B cell (primary cell): ENCODE measurements around the gene CRBN. TPM values are rescaled to one million over a fixed set of nuclear protein-coding genes. Genes with fewer than 3 reads are reported as not detected.

Source experiments
- ATAC-seq: fragments of 200-7000 bp; cut with Tn5 transposase; one replicate; pipeline ENCODE4 v1.10.0; 2021; ENCODE audit warnings: low read depth, mild to moderate bottlenecking, moderate number of reproducible peaks, moderate library complexity
- CTCF ChIA-PET: fragments of 350-600 bp; sonication (Branson Sonifier 250); formaldehyde crosslinking; loops from one replicate; lab custom pipeline; 2021; ENCODE audit warnings: antibody characterized with exemption, inconsistent platforms; lab: Charles Lee
- POLR2A ChIA-PET: fragments of 350-600 bp; sonication (Branson Sonifier 250); formaldehyde crosslinking; loops from one replicate; lab custom pipeline; 2021; ENCODE audit warnings: antibody characterized with exemption; lab: Charles Lee
- DNase-seq: peaks from one replicate; pipeline ENCODE4 v3.0.0; 2013
- H2AFZ ChIP-seq: 2 replicates; pipeline ENCODE4 v1.6.1; 2012; ENCODE audit warnings: mild to moderate bottlenecking, low read depth, low read length; ENCODE audit not compliant: insufficient read depth, poor library complexity, severe bottlenecking
- H3K27ac ChIP-seq, 2 donors: 1 replicate in 1 of 2; 2 replicates in 1 of 2; pipeline ENCODE4 v1.5.1; 2012 to 2013; ENCODE audit warnings: low read length in 2 of 2, mild to moderate bottlenecking in 2 of 2, moderate library complexity in 1 of 2
- H3K27me3 ChIP-seq, 4 experiments: fragments of 200-600 bp in 1 of 4; sonication (generic) in 1 of 4; replicated peaks in 1 of 4; 1 replicate in 2 of 4; 2 replicates in 2 of 4; pipeline versions ENCODE4 v1.6.1 to v1.7.0; 2013 to 2016; ENCODE audit warnings: low read length in 3 of 4, mild to moderate bottlenecking in 2 of 4, mixed read lengths in 1 of 4, moderate library complexity in 1 of 4; ENCODE audit not compliant: insufficient read depth in 4 of 4, control insufficient read depth in 3 of 4; ENCODE audit errors: control extremely low read depth in 1 of 4
- H3K36me3 ChIP-seq, 2 experiments: replicated peaks in 1 of 2; 1 replicate in 1 of 2; 2 replicates in 1 of 2; pipeline versions ENCODE4 v1.6.1 to v1.7.1; 2013; ENCODE audit warnings: low read length in 1 of 2; ENCODE audit not compliant: insufficient read depth in 2 of 2, control insufficient read depth in 1 of 2; ENCODE audit errors: control extremely low read depth in 1 of 2, extremely low read depth in 1 of 2
- H3K4me1 ChIP-seq, 2 donors: fragments of 200-600 bp in 1 of 2; sonication (generic) in 1 of 2; 1 replicate in 1 of 2; 2 replicates in 1 of 2; pipeline versions ENCODE4 v1.5.1 to v1.6.1; 2013 to 2017; ENCODE audit warnings: low read length in 2 of 2; ENCODE audit not compliant: control insufficient read depth in 2 of 2, insufficient read depth in 2 of 2
- H3K4me2 ChIP-seq: replicated peaks from 2 replicates; pipeline ENCODE3; 2012; ENCODE audit warnings: mild to moderate bottlenecking, low read depth, low read length; ENCODE audit not compliant: poor library complexity, severe bottlenecking
- H3K4me3 ChIP-seq, 5 experiments: fragments of 200-600 bp in 1 of 5; sonication (generic) in 1 of 5; 1 replicate in 3 of 5; 2 replicates in 2 of 5; pipeline versions ENCODE4 v1.5.1 to v1.7.0; 2011 to 2016; ENCODE audit warnings: low read length in 4 of 5, mild to moderate bottlenecking in 4 of 5, low read depth in 2 of 5, control low read depth in 1 of 5, moderate library complexity in 1 of 5; ENCODE audit not compliant: insufficient read depth in 1 of 5; ENCODE audit errors: control extremely low read depth in 1 of 5, extremely low read depth in 1 of 5
- H3K79me2 ChIP-seq: fragments of 200-600 bp; sonication (generic); one replicate; pipeline ENCODE4 v1.6.0; 2016; ENCODE audit warnings: low read length; ENCODE audit not compliant: control insufficient read depth, insufficient read depth
- H3K9ac ChIP-seq: fragments of 200-600 bp; sonication (generic); 2 replicates; pipeline ENCODE4 v1.6.1; 2017; ENCODE audit warnings: mild to moderate bottlenecking, low read length, moderate library complexity
- H3K9me3 ChIP-seq, 3 donors: one replicate each; pipeline versions ENCODE4 v1.6.1 to v1.7.1; 2013; ENCODE audit warnings: low read length in 2 of 3; ENCODE audit not compliant: control insufficient read depth in 2 of 3, insufficient read depth in 1 of 3; ENCODE audit errors: control extremely low read depth in 1 of 3
- H4K20me1 ChIP-seq: 2 replicates; pipeline ENCODE4 v1.6.0; 2012; ENCODE audit warnings: mild to moderate bottlenecking, low read length; ENCODE audit not compliant: insufficient read depth, control insufficient read depth, poor library complexity, severe bottlenecking
- H3K27ac Mint-ChIP-seq: one replicate; pipeline ENCODE4 v1.8.0; 2021; ENCODE audit warnings: mixed read lengths
- H3K27me3 Mint-ChIP-seq: one replicate; pipeline ENCODE4 v1.8.0; 2021; ENCODE audit warnings: mixed read lengths
- H3K4me1 Mint-ChIP-seq: one replicate; pipeline ENCODE4 v1.8.0; 2021; ENCODE audit warnings: mixed read lengths
- H3K4me3 Mint-ChIP-seq: one replicate; pipeline ENCODE4 v1.8.0; 2021; ENCODE audit warnings: mixed read lengths
- H3K9me3 Mint-ChIP-seq: one replicate; pipeline ENCODE4 v1.8.0; 2022; ENCODE audit warnings: mixed read lengths; ENCODE audit not compliant: insufficient read depth
- CTCF ChIP-seq: fragments of 200-600 bp; IDR thresholded peaks from one replicate; pipeline ENCODE4 v1.8.0; 2022; ENCODE audit warnings: antibody characterized with exemption, mild to moderate bottlenecking
- EZH2 ChIP-seq: IDR thresholded peaks from 2 replicates; pipeline ENCODE4 v1.6.1; 2012; ENCODE audit warnings: borderline replicate concordance, low read depth, mild to moderate bottlenecking, moderate library complexity, low read length; ENCODE audit not compliant: insufficient read depth, poor library complexity, severe bottlenecking
- WGBS: methylation state at CpG from one replicate; pipeline ENCODE4 v1.1.5; 2013; ENCODE audit warnings: missing lambda C conversion rate; ENCODE audit not compliant: insufficient coverage; 5-methylcytosine and 5-hydroxymethylcytosine counted together
- intact Hi-C: fragments of 100-400 bp; cut with micrococcal nuclease; formaldehyde crosslinking; loops from one replicate; pipeline ENCODE4 v1.10.0; 2022
- polyA plus RNA-seq: library from polyadenylated mRNA; depleted of rRNA; stranded (reverse); fragments of >200 nt; gene quantifications from 2 replicates; pipeline ENCODE4 v1.2.3, GENCODE V29; 2012
- total RNA-seq, 2 donors: library from RNA; stranded (reverse); fragments of 120-200 nt in 1 of 2; gene quantifications; 1 replicate in 1 of 2; 2 replicates in 1 of 2; pipeline versions ENCODE4 v1.2.3 to v1.2.4, GENCODE V29; 2013 to 2022

Gene CRBN
- total and polyA plus RNA-seq, 2 donors (not counting 1 experiment from before 2014, with no cell fraction given) = 67.1 to 95.1 TPM

GRCh38 chr3:3117651-3118050, 61.8 kb downstream of the CRBN start:
- Mint-ChIP-seq H3K27me3 (peaks cover 2% of the 10 kb centered on the region), H3K4me1 (no peaks in the 10 kb centered on the region), H3K9me3 (peaks cover 2% of the 10 kb centered on the region), H3K4me3 (no peak overlapping the region), H3K27ac (no peak overlapping the region)
- Histone ChIP-seq H3K27ac (no peak overlapping the region), H3K79me2 (no peaks in the 10 kb centered on the region), H3K27me3 (no peaks in the 10 kb centered on the region), H3K36me3 (no peaks in the 10 kb centered on the region), H4K20me1 (no peaks in the 10 kb centered on the region), H3K9me3 (no peaks in the 10 kb centered on the region), H3K9ac (no peak overlapping the region), H3K4me3 (no peak overlapping the region), H2AFZ (no peak overlapping the region), H3K4me1 (no peaks in the 10 kb centered on the region), H3K4me2 (no peak overlapping the region)
- POLR2A ChIA-PET = no interaction called here
- TF ChIP-seq CTCF = no peak
- no peak for TF ChIP-seq EZH2
- ATAC-seq (no peak), DNase-seq (no peak)
- intact Hi-C loops = no loop called here
- WGBS = no CpG with 5 or more reads among the region's 2 CpGs
- CTCF ChIA-PET = no interaction called here

- WGBS = 86% methylated on average over 2 of the region's 4 CpGs
- CTCF ChIA-PET = no interaction called here
Measured at GRCh38 chr3:3113042-3113709, 66.3 kb downstream of the CRBN start.

More at GRCh38 chr3:3113042-3113709, 66.3 kb downstream of the CRBN start:
- H3K27me3 Mint-ChIP-seq = peaks cover 2% of the 10 kb centered on the region
- TF ChIP-seq CTCF (no peak), EZH2 (no peak)
- Histone ChIP-seq H4K20me1 (no peaks in the 10 kb centered on the region), H3K36me3 (no peaks in the 10 kb centered on the region), H3K4me1 (peaks cover 3 to 12% of the 10 kb centered on the region in 2 donors), H2AFZ (no peak overlapping the region), H3K79me2 (no peaks in the 10 kb centered on the region), H3K9ac (no peak overlapping the region), H3K27ac (no peak overlapping the region), H3K9me3 (no peaks in the 10 kb centered on the region), H3K27me3 (no peaks in the 10 kb centered on the region), H3K4me2 (no peak overlapping the region), H3K4me3 (no peak overlapping the region)
- intact Hi-C loops = no loop called here
- no peak for DNase-seq
- H3K4me3 Mint-ChIP-seq = no peak overlapping the region
- H3K4me1 Mint-ChIP-seq = peaks cover 31% of the 10 kb centered on the region
- no peak for ATAC-seq
- no peak overlapping the region for H3K27ac Mint-ChIP-seq
- POLR2A ChIA-PET = interaction anchor here (0.7 kb wide), 1 partner anchor 26 kb away, joined by 3 read pairs; no protein-coding TSS in a partner anchor
- peaks cover 2% of the 10 kb centered on the region for H3K9me3 Mint-ChIP-seq
